Endometrium (tissue), 2 donors: ENCODE results near the gene DMP1.
"Not testable (repeated sequence)": the region's sequence is repeated elsewhere in the genome, so short reads cannot be mapped to it uniquely, and the experiment has no call there.

ENCODE experiments used
- FAIRE-seq: peaks from 2 replicates; lab custom pipeline; 2012; peaks lifted over from hg19 to GRCh38; lab: Jason Lieb, UNC
- donor health status: control.
- donor health status: control.

DMP1 gene

GRCh38 chr4:87688316-87688715 lies 38.2 kb downstream of the DMP1 start:
- FAIRE-seq, result no peak

DNA sequence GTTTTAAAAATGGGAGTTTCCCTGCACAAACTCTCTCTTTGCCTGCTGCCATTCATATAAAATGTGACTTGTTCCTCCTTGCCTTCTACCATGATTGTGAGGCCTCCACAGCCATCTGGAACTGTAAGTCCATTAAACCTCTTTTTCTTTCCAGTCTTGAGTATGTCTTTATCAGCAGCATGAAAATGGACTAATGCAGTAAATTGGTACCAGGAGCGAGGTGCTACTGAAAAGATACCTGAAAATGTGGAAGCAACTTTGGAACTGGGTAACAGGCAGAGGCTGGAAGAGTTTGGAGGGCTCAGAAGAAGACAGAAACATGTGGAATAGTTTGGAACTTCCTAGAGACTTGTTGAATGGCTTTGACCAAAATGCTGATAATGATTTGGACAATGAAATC lies 40.9 kb downstream of the DMP1 start:
- not testable (repeated sequence) for FAIRE-seq

DNA sequence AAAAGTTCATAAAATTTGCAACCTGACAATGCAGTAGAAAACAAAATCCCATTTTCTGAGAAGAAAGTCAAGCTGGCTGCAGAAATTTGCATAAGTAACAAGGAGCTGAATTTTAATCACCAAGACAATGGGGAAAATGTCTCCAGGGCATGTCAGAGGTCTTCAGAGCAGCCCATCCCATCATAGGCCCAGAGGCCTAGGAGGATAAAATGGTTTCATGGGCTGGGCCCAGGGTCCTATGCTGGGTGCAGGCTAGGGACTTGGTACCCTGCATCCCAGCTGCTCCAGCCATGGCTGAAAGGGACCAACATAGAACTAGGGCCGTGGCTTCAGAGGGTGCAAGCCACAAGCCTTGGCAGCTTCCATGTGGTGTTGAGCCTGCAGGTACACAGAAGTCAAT lies 42.0 kb downstream of the DMP1 start:
- FAIRE-seq, result not testable (repeated sequence)

- no peak for FAIRE-seq
Measured at GRCh38 chr4:87697272-87697671, 47.2 kb downstream of the DMP1 start.

DNA sequence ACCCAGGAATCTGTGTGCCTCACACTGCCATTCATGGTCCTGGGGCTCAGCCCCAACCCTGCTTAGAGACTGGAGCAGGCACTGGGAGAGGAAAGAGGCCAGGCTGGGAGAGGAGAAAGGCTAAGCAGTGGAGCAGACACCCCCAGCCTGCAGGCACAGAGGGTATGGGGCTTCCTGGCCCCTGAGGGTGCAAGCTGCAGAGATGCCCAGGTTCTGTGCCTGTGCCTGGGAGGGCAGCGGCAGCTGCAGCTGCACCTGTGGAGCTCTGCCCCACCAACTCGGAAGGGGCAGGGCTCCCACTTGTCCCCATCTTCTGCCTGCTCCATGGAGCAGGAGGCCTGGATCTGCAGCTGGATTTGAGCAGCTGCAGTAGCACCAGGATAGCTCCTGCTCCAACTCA lies 47.9 kb downstream of the DMP1 start:
- no peak for FAIRE-seq

DNA sequence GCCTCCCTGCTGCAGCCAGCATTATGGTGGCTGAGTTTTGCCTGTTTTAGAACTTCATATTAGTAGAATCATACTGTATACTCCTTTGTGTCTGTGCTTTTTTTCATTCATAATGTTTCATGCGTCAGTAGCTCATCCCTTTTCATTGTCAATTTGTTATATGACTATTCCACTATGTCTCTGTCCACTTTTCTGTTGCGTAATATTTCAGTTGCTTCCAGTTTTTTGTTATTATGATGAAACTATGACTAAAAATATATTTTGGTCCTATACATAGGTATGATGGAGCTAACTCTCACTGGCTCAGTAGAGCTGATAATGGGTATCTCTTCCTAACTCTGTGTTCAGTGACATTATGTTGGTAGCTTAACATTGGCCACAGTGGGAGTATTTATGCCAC lies 48.3 kb downstream of the DMP1 start:
- no peak for FAIRE-seq

GRCh38 chr4:87704001-87704400 lies 53.9 kb downstream of the DMP1 start:
- FAIRE-seq, result no peak

DNA sequence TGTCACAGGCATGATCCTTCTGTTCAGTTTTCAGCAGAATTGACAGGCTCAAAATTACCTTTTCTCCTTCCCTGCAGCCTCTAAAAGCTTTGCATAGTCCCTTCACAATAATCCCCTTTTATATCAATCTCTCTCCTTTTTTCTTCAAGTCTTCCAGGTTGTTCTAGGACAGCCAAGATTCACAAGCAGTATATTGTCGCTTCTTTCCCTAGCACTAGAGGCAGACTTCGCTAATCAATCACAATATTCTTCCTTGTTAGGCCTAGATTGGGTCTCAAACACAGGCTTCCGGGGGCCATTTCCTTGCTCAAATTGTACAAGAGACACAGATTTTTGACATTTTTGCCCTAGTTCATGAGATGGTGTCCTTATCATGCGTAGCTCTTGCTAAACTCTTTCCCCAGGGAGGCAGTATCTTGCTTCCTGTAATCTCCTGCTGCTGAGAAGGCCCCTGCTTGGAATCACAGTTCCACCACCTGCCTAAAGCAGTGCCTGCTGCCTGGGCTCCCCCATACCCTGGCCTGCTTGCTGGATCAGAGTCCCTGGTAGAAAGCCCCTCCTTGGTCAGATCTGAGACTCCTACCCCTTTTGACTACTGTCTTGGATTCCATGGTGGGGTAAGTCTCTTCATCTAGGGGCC lies 57.3 kb downstream of the DMP1 start:
- no peak for FAIRE-seq
